Chondrocyte (in vitro differentiated cells): ENCODE data around the gene GMNC. TPM values are rescaled to one million over a fixed set of nuclear protein-coding genes. Genes with fewer than 3 reads are reported as not detected.
"Not testable (repeated sequence)": the region's sequence is repeated elsewhere in the genome, so short reads cannot be mapped to it uniquely, and the experiment has no call there.

ENCODE experiments used
- DNase-seq: peaks from one replicate; pipeline ENCODE4 v3.0.0; 2021; ENCODE audit warnings: mixed read lengths, low spot score
- H3K27ac Mint-ChIP-seq: one replicate; pipeline ENCODE4 v1.8.0; 2021; ENCODE audit warnings: mild to moderate bottlenecking, moderate library complexity, mixed read lengths; ENCODE audit not compliant: unreplicated experiment
- H3K27me3 Mint-ChIP-seq: 2 replicates; pipeline ENCODE4 v1.8.0; 2021; ENCODE audit warnings: low read depth, mixed read lengths
- H3K36me3 Mint-ChIP-seq: 2 replicates; pipeline ENCODE4 v1.8.0; 2021; ENCODE audit warnings: low read depth, mixed read lengths
- H3K4me1 Mint-ChIP-seq: 2 replicates; pipeline ENCODE4 v1.8.0; 2021; ENCODE audit warnings: low read depth, mild to moderate bottlenecking, mixed read lengths
- H3K4me3 Mint-ChIP-seq: one replicate; pipeline ENCODE4 v1.8.0; 2021; ENCODE audit warnings: mild to moderate bottlenecking, moderate library complexity, mixed read lengths; ENCODE audit not compliant: unreplicated experiment
- H3K9me3 Mint-ChIP-seq: 2 replicates; pipeline ENCODE4 v1.8.0; 2021; ENCODE audit warnings: low read depth, mixed read lengths
- total RNA-seq: library from RNA; stranded (reverse); gene quantifications from 3 replicates; pipeline ENCODE4 v1.2.1, GENCODE V29; 2021
- TF ChIP-seq, protein P1 (sequence below): fragments of 200-600 bp; sonication (generic); IDR thresholded peaks from 2 replicates; pipeline ENCODE4 v1.5.0; 2021; ENCODE audit warnings: antibody characterized with exemption, mild to moderate bottlenecking, moderate library complexity

Gene GMNC
- total RNA-seq, 1 donor from 2014 or later, result 0.05 TPM

DNA sequence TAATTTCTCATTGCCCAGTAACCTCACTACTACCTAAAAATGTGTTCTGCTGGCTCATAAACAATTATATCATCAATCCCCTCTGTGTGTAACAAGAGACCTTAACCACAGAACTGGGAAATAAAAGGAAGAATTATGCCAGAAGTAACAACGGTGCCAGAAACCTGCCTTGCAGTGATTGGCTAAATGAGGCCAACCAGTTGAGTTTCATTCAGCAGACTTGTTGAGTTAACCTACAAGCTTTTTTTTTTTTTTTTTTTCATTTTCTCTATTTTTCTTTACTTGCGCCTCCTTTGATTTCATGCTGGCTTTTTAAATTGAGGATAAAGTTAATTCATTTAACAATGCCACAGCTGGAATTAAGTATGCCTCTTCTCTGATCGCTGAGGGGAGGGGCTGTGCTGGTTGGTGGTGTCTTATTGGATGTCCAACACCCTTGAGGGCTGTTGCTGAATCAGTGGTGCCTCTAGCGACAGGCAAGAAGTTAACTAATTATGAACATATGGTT is 30.0 kb upstream of the GMNC start:
- H3K27me3 Mint-ChIP-seq, result peaks cover 15% of the 10 kb centered on the region
- TF ChIP-seq, protein P1, sequence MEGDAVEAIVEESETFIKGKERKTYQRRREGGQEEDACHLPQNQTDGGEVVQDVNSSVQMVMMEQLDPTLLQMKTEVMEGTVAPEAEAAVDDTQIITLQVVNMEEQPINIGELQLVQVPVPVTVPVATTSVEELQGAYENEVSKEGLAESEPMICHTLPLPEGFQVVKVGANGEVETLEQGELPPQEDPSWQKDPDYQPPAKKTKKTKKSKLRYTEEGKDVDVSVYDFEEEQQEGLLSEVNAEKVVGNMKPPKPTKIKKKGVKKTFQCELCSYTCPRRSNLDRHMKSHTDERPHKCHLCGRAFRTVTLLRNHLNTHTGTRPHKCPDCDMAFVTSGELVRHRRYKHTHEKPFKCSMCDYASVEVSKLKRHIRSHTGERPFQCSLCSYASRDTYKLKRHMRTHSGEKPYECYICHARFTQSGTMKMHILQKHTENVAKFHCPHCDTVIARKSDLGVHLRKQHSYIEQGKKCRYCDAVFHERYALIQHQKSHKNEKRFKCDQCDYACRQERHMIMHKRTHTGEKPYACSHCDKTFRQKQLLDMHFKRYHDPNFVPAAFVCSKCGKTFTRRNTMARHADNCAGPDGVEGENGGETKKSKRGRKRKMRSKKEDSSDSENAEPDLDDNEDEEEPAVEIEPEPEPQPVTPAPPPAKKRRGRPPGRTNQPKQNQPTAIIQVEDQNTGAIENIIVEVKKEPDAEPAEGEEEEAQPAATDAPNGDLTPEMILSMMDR, result no peak
- H3K9me3 Mint-ChIP-seq, result peaks cover 19% of the 10 kb centered on the region
- H3K4me1 Mint-ChIP-seq, result no peaks in the 10 kb centered on the region
- no peaks in the 10 kb centered on the region for H3K36me3 Mint-ChIP-seq
- no peak overlapping the region for H3K4me3 Mint-ChIP-seq
- no peak overlapping the region for H3K27ac Mint-ChIP-seq
- DNase-seq, result no peak

DNA sequence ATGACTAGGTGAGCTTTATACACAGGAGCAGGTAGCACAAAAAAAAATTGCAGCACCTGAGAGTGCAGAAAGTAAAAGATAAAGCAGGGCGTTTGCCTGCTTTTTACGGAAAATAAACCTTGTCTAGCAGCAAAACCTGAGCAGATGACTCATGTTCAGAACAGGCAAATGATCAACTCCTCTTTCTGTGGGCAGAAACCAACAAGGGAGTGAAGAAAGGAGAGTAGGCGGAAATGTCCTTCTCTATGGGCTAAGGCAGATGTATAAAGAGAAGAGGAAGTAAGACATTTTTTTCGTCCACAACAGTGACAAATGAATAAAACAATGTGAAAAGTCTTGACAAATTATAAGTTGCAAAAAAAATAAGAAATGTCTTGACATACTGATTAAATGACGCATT is 24.5 kb upstream of the GMNC start:
- TF ChIP-seq, protein P1, result no peak
- H3K4me1 Mint-ChIP-seq, result no peaks in the 10 kb centered on the region
- H3K36me3 Mint-ChIP-seq, result no peaks in the 10 kb centered on the region
- no peak overlapping the region for H3K27ac Mint-ChIP-seq
- no peak for DNase-seq
- H3K9me3 Mint-ChIP-seq, result no peaks in the 10 kb centered on the region
- no peak overlapping the region for H3K4me3 Mint-ChIP-seq
- H3K27me3 Mint-ChIP-seq, result peaks cover 31% of the 10 kb centered on the region

DNA sequence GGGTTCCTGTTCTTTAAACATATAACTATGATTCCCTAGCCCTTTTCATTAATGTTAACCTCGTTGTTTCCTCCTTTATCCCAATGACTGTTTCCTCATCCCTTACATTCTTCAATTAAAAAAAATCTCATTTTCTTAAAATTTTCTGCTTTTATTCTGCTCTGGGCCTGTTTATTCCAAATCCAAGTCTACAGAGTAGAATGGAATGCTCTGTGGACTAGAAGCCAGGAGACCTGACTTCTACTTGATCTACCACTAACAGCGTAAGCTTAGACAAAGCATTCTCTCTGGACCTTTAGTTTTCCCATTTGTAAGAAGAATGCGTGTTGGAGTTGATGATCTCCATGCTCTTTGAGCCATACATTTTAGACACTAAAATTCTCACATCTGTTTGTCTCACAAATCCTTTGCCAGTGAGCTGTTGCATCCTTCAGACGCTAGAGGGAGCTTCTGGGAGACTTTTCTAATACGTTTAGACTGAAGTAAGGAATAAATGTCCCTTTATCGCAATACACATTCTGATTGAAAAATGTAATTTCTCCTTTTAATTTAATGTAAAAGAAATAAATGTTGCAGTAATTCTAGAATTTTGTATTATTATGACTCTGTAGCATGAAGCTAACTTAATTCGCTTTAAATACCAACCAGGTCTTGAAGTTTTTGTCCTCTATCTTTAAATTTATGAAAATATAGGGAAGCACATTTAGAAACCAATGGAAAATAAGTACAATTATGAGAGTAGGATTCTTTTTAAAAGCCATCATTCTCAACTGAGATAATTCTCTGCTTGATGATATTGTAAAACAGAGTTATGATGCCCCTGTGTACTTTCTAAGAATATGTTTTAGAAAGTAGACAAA is 21.7 kb upstream of the GMNC start:
- Mint-ChIP-seq H3K27ac (no peak overlapping the region), H3K4me1 (no peaks in the 10 kb centered on the region), H3K27me3 (peaks cover 30% of the 10 kb centered on the region), H3K9me3 (no peaks in the 10 kb centered on the region), H3K4me3 (no peak overlapping the region), H3K36me3 (no peaks in the 10 kb centered on the region)
- DNase-seq, result no peak
- TF ChIP-seq, protein P1, result peak; percentile 95

DNA sequence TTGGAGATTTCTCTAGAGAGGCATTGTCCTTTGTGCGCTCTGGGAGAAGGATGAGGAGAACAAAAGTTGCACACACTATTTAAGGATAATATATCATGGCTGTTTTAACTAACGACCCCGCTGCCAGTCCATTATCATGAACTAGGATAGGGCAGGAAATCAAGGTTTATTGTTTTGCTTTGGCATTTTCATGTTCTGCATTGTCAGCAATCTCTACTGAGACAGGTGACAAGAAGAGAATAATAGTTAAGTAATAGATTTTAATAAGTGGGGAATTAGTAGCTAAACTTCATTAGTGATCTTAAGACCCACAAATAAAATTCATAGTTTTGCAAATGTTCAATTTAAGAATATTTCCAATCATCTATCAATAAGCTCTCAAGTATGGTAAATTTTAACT is 20.6 kb upstream of the GMNC start:
- H3K27me3 Mint-ChIP-seq, result peaks cover 30% of the 10 kb centered on the region
- TF ChIP-seq, protein P1, result no peak
- no peak overlapping the region for H3K4me3 Mint-ChIP-seq
- DNase-seq, result no peak
- no peaks in the 10 kb centered on the region for H3K4me1 Mint-ChIP-seq
- no peaks in the 10 kb centered on the region for H3K9me3 Mint-ChIP-seq
- H3K27ac Mint-ChIP-seq, result no peak overlapping the region
- no peaks in the 10 kb centered on the region for H3K36me3 Mint-ChIP-seq

DNA sequence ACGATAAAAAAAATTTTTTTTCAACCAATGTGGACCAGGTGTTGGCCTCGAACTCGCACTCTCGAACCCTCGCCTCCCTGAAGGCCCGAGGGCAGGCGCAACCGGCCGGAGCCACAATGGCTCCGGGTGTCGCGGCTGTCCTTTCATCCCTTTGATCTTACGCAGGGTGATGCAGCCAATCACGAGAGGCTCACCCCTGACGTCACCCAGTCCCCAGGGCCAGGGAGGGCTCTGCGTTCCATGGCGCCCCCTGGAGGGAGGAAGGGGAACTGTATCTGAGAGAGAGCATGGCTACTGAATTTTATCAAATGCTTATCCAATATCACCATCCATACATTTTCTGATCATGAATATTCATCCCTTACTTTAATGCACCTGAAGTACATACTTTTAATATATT is 15.4 kb upstream of the GMNC start:
- H3K4me1 Mint-ChIP-seq, result no peaks in the 10 kb centered on the region
- peaks cover 17% of the 10 kb centered on the region for H3K27me3 Mint-ChIP-seq
- TF ChIP-seq, protein P1, result peak; percentile 60
- H3K9me3 Mint-ChIP-seq, result no peaks in the 10 kb centered on the region
- no peaks in the 10 kb centered on the region for H3K36me3 Mint-ChIP-seq
- no peak overlapping the region for H3K4me3 Mint-ChIP-seq
- no peak for DNase-seq
- no peak overlapping the region for H3K27ac Mint-ChIP-seq

DNA sequence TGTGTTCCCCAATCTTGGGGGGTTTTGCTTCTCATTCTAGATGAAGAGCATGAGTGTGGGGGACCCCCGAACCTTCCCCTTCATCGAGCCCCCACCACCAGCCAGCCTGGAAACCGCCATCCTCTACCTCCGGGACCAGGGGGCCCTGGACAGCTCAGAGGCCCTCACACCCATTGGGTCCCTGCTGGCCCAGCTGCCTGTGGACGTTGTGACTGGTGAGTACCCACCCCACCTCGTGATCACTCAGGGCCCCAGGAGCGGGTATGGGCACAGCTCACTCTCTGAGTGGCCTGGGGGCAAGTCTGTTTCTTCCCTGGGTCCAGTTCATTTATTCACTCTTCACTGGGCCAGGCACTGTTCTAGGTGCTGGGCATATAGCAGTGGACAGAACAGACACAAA is 13.9 kb upstream of the GMNC start:
- not testable (repeated sequence) for H3K27ac Mint-ChIP-seq, H3K4me1 Mint-ChIP-seq, H3K36me3 Mint-ChIP-seq, H3K9me3 Mint-ChIP-seq, DNase-seq, H3K4me3 Mint-ChIP-seq
- peaks cover 14% of the 10 kb centered on the region for H3K27me3 Mint-ChIP-seq

DNA sequence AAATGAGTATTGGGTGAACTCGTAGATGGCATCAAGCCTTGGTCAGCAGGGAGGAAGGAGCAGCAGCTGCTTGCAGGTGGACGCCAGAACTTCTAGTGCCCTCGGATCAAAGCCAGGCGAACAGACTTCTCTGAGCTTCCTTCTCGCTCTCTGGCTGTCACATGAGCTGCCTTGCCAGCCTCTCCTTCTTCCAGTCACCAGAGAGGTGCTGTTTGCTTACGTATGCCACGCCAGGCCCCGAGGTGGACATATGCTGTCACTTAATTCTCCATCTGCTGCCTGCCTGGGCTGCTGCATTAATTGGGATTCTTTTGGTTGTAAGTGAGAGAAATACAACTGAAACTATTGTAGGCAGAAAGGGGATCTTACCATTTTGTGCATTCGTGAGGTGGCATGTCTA is 12.6 kb upstream of the GMNC start:
- DNase-seq, H3K27ac Mint-ChIP-seq, H3K4me3 Mint-ChIP-seq, H3K36me3 Mint-ChIP-seq, H3K4me1 Mint-ChIP-seq, H3K9me3 Mint-ChIP-seq: not testable (repeated sequence)
- peaks cover 18% of the 10 kb centered on the region for H3K27me3 Mint-ChIP-seq
